Activated naive CD4-positive, alpha-beta T cell treated with anti-CD3 and anti-CD28 coated beads for 36 hours (primary cell): ENCODE results near the gene NINL. TPM values are rescaled to one million over a fixed set of nuclear protein-coding genes. Genes with fewer than 3 reads are reported as not detected.

ENCODE experiments used
- CTCF ChIA-PET: fragments of 350-600 bp; sonication (Branson Sonifier 250); formaldehyde crosslinking; loops from one replicate; lab custom pipeline; 2021; ENCODE audit warnings: antibody characterized with exemption; lab: Charles Lee
- DNase-seq: peaks from one replicate; pipeline ENCODE4 v3.0.0-alpha.2; 2020
- H3K27ac Mint-ChIP-seq: one replicate; pipeline ENCODE4 v1.8.0; 2021; ENCODE audit warnings: mild to moderate bottlenecking, mixed read lengths
- H3K27me3 Mint-ChIP-seq: one replicate; pipeline ENCODE4 v1.8.0; 2021; ENCODE audit warnings: low read depth, mixed read lengths
- H3K36me3 Mint-ChIP-seq: one replicate; pipeline ENCODE4 v1.8.0; 2021; ENCODE audit warnings: low read depth, mixed read lengths
- H3K4me1 Mint-ChIP-seq: one replicate; pipeline ENCODE4 v1.8.0; 2021; ENCODE audit warnings: low read depth, mixed read lengths
- H3K4me3 Mint-ChIP-seq: one replicate; pipeline ENCODE4 v1.8.0; 2021; ENCODE audit warnings: mild to moderate bottlenecking, moderate library complexity, mixed read lengths
- H3K9me3 Mint-ChIP-seq: one replicate; pipeline ENCODE4 v1.8.0; 2021; ENCODE audit warnings: mixed read lengths
- intact Hi-C: fragments of 100-400 bp; cut with micrococcal nuclease; formaldehyde crosslinking; loops from one replicate; pipeline ENCODE4 v1.15.1; 2023
- total RNA-seq, 2 experiments: library from RNA; stranded (reverse); gene quantifications; one replicate each; pipeline ENCODE4 v1.2.3, GENCODE V29; 2021

The NINL gene
- total RNA-seq, 2 experiments from 2014 or later, result 2.6 to 2.9 TPM

- CTCF ChIA-PET, result no interaction called here
- Mint-ChIP-seq H3K4me3 (no peak overlapping the region), H3K27ac (no peak overlapping the region), H3K36me3 (no peaks in the 10 kb centered on the region), H3K27me3 (no peaks in the 10 kb centered on the region), H3K4me1 (no peaks in the 10 kb centered on the region), H3K9me3 (no peaks in the 10 kb centered on the region)
- intact Hi-C loops, result no loop called here
- no peak for DNase-seq
These were observed 37.3 kb downstream of the NINL start for GRCh38 chr20:25547999-25548398.

GRCh38 chr20:25547063-25547462 is 38.3 kb downstream of the NINL start:
- intact Hi-C loops, result no loop called here
- H3K27ac Mint-ChIP-seq, result no peak overlapping the region
- CTCF ChIA-PET, result interaction anchor here (0.6 kb wide), 1 partner anchor 9 kb away, joined by 3 read pairs; no protein-coding TSS in a partner anchor
- no peak overlapping the region for H3K4me3 Mint-ChIP-seq
- H3K9me3 Mint-ChIP-seq, result no peaks in the 10 kb centered on the region
- no peaks in the 10 kb centered on the region for H3K27me3 Mint-ChIP-seq
- H3K36me3 Mint-ChIP-seq, result no peaks in the 10 kb centered on the region
- DNase-seq, result no peak
- H3K4me1 Mint-ChIP-seq, result no peaks in the 10 kb centered on the region

- intact Hi-C loops, result no loop called here
- no peak overlapping the region for H3K27ac Mint-ChIP-seq
- no peak for DNase-seq
- no peaks in the 10 kb centered on the region for H3K9me3 Mint-ChIP-seq
- H3K4me1 Mint-ChIP-seq, result no peaks in the 10 kb centered on the region
- H3K4me3 Mint-ChIP-seq, result no peak overlapping the region
- CTCF ChIA-PET, result no interaction called here
- H3K27me3 Mint-ChIP-seq, result no peaks in the 10 kb centered on the region
- H3K36me3 Mint-ChIP-seq, result no peaks in the 10 kb centered on the region
These were observed 39.3 kb downstream of the NINL start for GRCh38 chr20:25546048-25546447.

- CTCF ChIA-PET, result no interaction called here
- H3K36me3 Mint-ChIP-seq, result no peaks in the 10 kb centered on the region
- no peaks in the 10 kb centered on the region for H3K4me1 Mint-ChIP-seq
- DNase-seq, result no peak
- intact Hi-C loops, result no loop called here
- H3K27me3 Mint-ChIP-seq, result no peaks in the 10 kb centered on the region
- H3K27ac Mint-ChIP-seq, result no peak overlapping the region
- H3K4me3 Mint-ChIP-seq, result no peak overlapping the region
- H3K9me3 Mint-ChIP-seq, result no peaks in the 10 kb centered on the region
These were observed 40.2 kb downstream of the NINL start for GRCh38 chr20:25545171-25545570.

GRCh38 chr20:25544734-25545133 is 40.6 kb downstream of the NINL start:
- no peaks in the 10 kb centered on the region for H3K4me1 Mint-ChIP-seq
- no peaks in the 10 kb centered on the region for H3K27me3 Mint-ChIP-seq
- CTCF ChIA-PET, result no interaction called here
- H3K9me3 Mint-ChIP-seq, result no peaks in the 10 kb centered on the region
- no peak overlapping the region for H3K4me3 Mint-ChIP-seq
- intact Hi-C loops, result no loop called here
- H3K36me3 Mint-ChIP-seq, result no peaks in the 10 kb centered on the region
- no peak for DNase-seq
- H3K27ac Mint-ChIP-seq, result no peak overlapping the region

GRCh38 chr20:25544311-25544710 is 41.0 kb downstream of the NINL start:
- no peaks in the 10 kb centered on the region for H3K9me3 Mint-ChIP-seq
- intact Hi-C loops, result no loop called here
- H3K36me3 Mint-ChIP-seq, result no peaks in the 10 kb centered on the region
- no peaks in the 10 kb centered on the region for H3K27me3 Mint-ChIP-seq
- no peak overlapping the region for H3K27ac Mint-ChIP-seq
- no peak for DNase-seq
- no peak overlapping the region for H3K4me3 Mint-ChIP-seq
- no peaks in the 10 kb centered on the region for H3K4me1 Mint-ChIP-seq
- CTCF ChIA-PET, result no interaction called here

- intact Hi-C loops, result no loop called here
- DNase-seq, result no peak
- CTCF ChIA-PET, result no interaction called here
- no peaks in the 10 kb centered on the region for H3K27me3 Mint-ChIP-seq
- no peak overlapping the region for H3K4me3 Mint-ChIP-seq
- no peaks in the 10 kb centered on the region for H3K36me3 Mint-ChIP-seq
- no peak overlapping the region for H3K27ac Mint-ChIP-seq
- H3K9me3 Mint-ChIP-seq, result no peaks in the 10 kb centered on the region
- no peaks in the 10 kb centered on the region for H3K4me1 Mint-ChIP-seq
These were observed 42.3 kb downstream of the NINL start for GRCh38 chr20:25543068-25543467.

- no peak for DNase-seq
- CTCF ChIA-PET, result interaction anchor here (0.9 to 2.4 kb wide), 2 partner anchors 72 kb away, joined by 3 to 9 read pairs; no protein-coding TSS in a partner anchor
- Mint-ChIP-seq H3K4me3 (no peak overlapping the region), H3K27me3 (no peaks in the 10 kb centered on the region), H3K36me3 (no peaks in the 10 kb centered on the region), H3K27ac (no peak overlapping the region), H3K9me3 (no peaks in the 10 kb centered on the region), H3K4me1 (no peaks in the 10 kb centered on the region)
- intact Hi-C loops, result no loop called here
These were observed 43.7 kb downstream of the NINL start for GRCh38 chr20:25541676-25542075.

- H3K27ac Mint-ChIP-seq, result no peak overlapping the region
- DNase-seq, result no peak
- no peaks in the 10 kb centered on the region for H3K9me3 Mint-ChIP-seq
- no peaks in the 10 kb centered on the region for H3K36me3 Mint-ChIP-seq
- CTCF ChIA-PET, result interaction anchor here (0.8 to 2.4 kb wide), 2 partner anchors 70 to 245 kb away, joined by 4 to 9 read pairs; no protein-coding TSS in a partner anchor
- no peak overlapping the region for H3K4me3 Mint-ChIP-seq
- no peaks in the 10 kb centered on the region for H3K4me1 Mint-ChIP-seq
- H3K27me3 Mint-ChIP-seq, result no peaks in the 10 kb centered on the region
- intact Hi-C loops, result no loop called here
These were observed 45.3 kb downstream of the NINL start for GRCh38 chr20:25539742-25540672.

GRCh38 chr20:25538838-25539665 is 46.3 kb downstream of the NINL start:
- CTCF ChIA-PET, result no interaction called here
- H3K27ac Mint-ChIP-seq, result no peak overlapping the region
- H3K4me3 Mint-ChIP-seq, result no peak overlapping the region
- H3K9me3 Mint-ChIP-seq, result no peaks in the 10 kb centered on the region
- H3K4me1 Mint-ChIP-seq, result no peaks in the 10 kb centered on the region
- no peaks in the 10 kb centered on the region for H3K27me3 Mint-ChIP-seq
- intact Hi-C loops, result no loop called here
- no peak for DNase-seq
- no peaks in the 10 kb centered on the region for H3K36me3 Mint-ChIP-seq

GRCh38 chr20:25537890-25538289 is 47.4 kb downstream of the NINL start:
- H3K4me3 Mint-ChIP-seq, result no peak overlapping the region
- H3K4me1 Mint-ChIP-seq, result no peaks in the 10 kb centered on the region
- DNase-seq, result no peak
- H3K27ac Mint-ChIP-seq, result no peak overlapping the region
- H3K9me3 Mint-ChIP-seq, result no peaks in the 10 kb centered on the region
- H3K36me3 Mint-ChIP-seq, result no peaks in the 10 kb centered on the region
- CTCF ChIA-PET, result no interaction called here
- H3K27me3 Mint-ChIP-seq, result no peaks in the 10 kb centered on the region
- intact Hi-C loops, result no loop called here

GRCh38 chr20:25535762-25536161 is 49.6 kb downstream of the NINL start:
- intact Hi-C loops, result no loop called here
- Mint-ChIP-seq H3K27ac (no peak overlapping the region), H3K9me3 (peaks cover 1% of the 10 kb centered on the region), H3K4me3 (no peak overlapping the region), H3K27me3 (no peaks in the 10 kb centered on the region), H3K36me3 (peaks cover under 1% of the 10 kb centered on the region), H3K4me1 (no peaks in the 10 kb centered on the region)
- CTCF ChIA-PET, result no interaction called here
- no peak for DNase-seq
